K562 (cell line): Measurements from ENCODE around the gene CUTA. TPM values are rescaled to one million over a fixed set of nuclear protein-coding genes. Genes with fewer than 3 reads are reported as not detected.

Experiments used
- FOXK1 ChIP-seq: sonication (generic); formaldehyde crosslinking; IDR thresholded peaks from 2 replicates; pipeline ENCODE4 v1.8.0; 2022; ENCODE audit warnings: missing genetic modification reagents, mild to moderate bottlenecking, borderline replicate concordance
- HDAC8 ChIP-seq: fragments of 450-650 bp; IDR thresholded peaks from 2 replicates; pipeline ENCODE4 v1.6.1; 2016; ENCODE audit warnings: mild to moderate bottlenecking, missing genetic modification characterization, moderate library complexity, missing compliant biosample characterization
- MECOM ChIP-seq: fragments of 250-450 bp; sonication (Bioruptor Pico); IDR thresholded peaks from 2 replicates; pipeline ENCODE4 v1.8.0; 2022; ENCODE audit warnings: inconsistent platforms
- NONO ChIP-seq, 2 experiments: fragments of 200-400 bp in 1 of 2; fragments of 450-650 bp in 1 of 2; formaldehyde crosslinking in 1 of 2; IDR thresholded peaks; 2 replicates each; pipeline ENCODE4 v1.6.1; 2017; ENCODE audit warnings: low read depth in 2 of 2, mild to moderate bottlenecking in 2 of 2, moderate library complexity in 2 of 2, low read length in 1 of 2
- NR2F6 ChIP-seq: fragments of 450-650 bp; formaldehyde crosslinking; IDR thresholded peaks from 2 replicates; pipeline ENCODE4 v1.4.0; 2020; ENCODE audit warnings: mild to moderate bottlenecking
- SRF ChIP-seq, 2 experiments: fragments of 250-450, 450-650 bp in 1 of 2; sonication (Bioruptor Pico) in 1 of 2; sonication (generic) in 1 of 2; formaldehyde crosslinking; IDR thresholded peaks; 2 replicates each; pipeline versions ENCODE4 v1.5.0 to v1.5.1; 2020 to 2022; ENCODE audit warnings: mild to moderate bottlenecking in 1 of 2, missing genetic modification reagents in 1 of 2
- STAT6 ChIP-seq: sonication (generic); formaldehyde crosslinking; IDR thresholded peaks from 2 replicates; pipeline ENCODE4 v1.8.1; 2023; ENCODE audit warnings: mild to moderate bottlenecking, missing genetic modification reagents
- SUPT5H ChIP-seq: fragments of 450-650 bp; IDR thresholded peaks from 2 replicates; pipeline ENCODE4 v1.6.1; 2016
- ZC3H8 ChIP-seq: fragments of 450-650 bp; IDR thresholded peaks from 2 replicates; pipeline ENCODE4 v1.6.1; 2017
- ZNF224 ChIP-seq: sonication (generic); formaldehyde crosslinking; IDR thresholded peaks from 2 replicates; pipeline ENCODE4 v1.8.0; 2022; ENCODE audit warnings: mild to moderate bottlenecking, missing genetic modification reagents
- ZNF436 ChIP-seq: fragments of 250-450, 450-650 bp; sonication (Bioruptor Pico); formaldehyde crosslinking; IDR thresholded peaks from 2 replicates; pipeline ENCODE4 v1.7.0; 2020; ENCODE audit warnings: mild to moderate bottlenecking
- ZNF740 ChIP-seq, 3 experiments: fragments of 200-800 bp in 1 of 3; sonication (Bioruptor generic) in 1 of 3; sonication (generic) in 1 of 3; formaldehyde crosslinking in 1 of 3; IDR thresholded peaks; 2 replicates each; pipeline versions ENCODE4 v1.6.1 to v1.8.0; 2016 to 2022; ENCODE audit warnings: mild to moderate bottlenecking in 2 of 3, missing compliant biosample characterization in 2 of 3, missing genetic modification characterization in 2 of 3, missing genetic modification reagents in 1 of 3
- ZNF76 ChIP-seq: fragments of 250-450 bp; sonication (Bioruptor Pico); IDR thresholded peaks from 2 replicates; pipeline ENCODE4 v1.4.0; 2020; ENCODE audit warnings: mild to moderate bottlenecking, moderate library complexity, borderline replicate concordance
- ZNF79 ChIP-seq: fragments of 250-450 bp; sonication (Bioruptor Pico); IDR thresholded peaks from 2 replicates; pipeline ENCODE4 v1.4.0; 2020; ENCODE audit warnings: low read depth, mild to moderate bottlenecking, moderate library complexity
- polyA plus RNA-seq, 8 experiments: library from polyadenylated mRNA; depleted of rRNA in 4 of 8; stranded (reverse) in 5 of 8; unstranded in 3 of 8; fragments of >200 nt; fragmentation: Nextera tagmentation in 2 of 8; fragmentation: Illumina TruSeq in 1 of 8; extraction: Ambion mirVana in 2 of 8; extraction: Trizol in 1 of 8; gene quantifications; 2 replicates each; pipeline versions ENCODE4 v1.2.1 to v1.2.3, GENCODE V29; 2011 to 2014; ENCODE audit warnings: inconsistent platforms in 1 of 8, missing spikeins in 1 of 8
- total RNA-seq, 7 experiments: library from RNA; depleted of rRNA in 6 of 7; stranded (reverse); fragments of >200 nt in 6 of 7; fragmentation: Illumina TruSeq in 2 of 7; extraction: Trizol in 2 of 7; gene quantifications; 2 replicates each; pipeline versions ENCODE4 v1.2.1 to v1.2.3, GENCODE V29; 2011 to 2021; ENCODE audit warnings: low replicate concordance in 1 of 7
- TF ChIP-seq, protein P1 (sequence below): sonication (generic); formaldehyde crosslinking; IDR thresholded peaks from 2 replicates; pipeline ENCODE4 v1.8.0; 2022; ENCODE audit warnings: mild to moderate bottlenecking, missing genetic modification reagents, borderline replicate concordance
- TF ChIP-seq, protein P2 (sequence below): fragments of 250-450 bp; sonication (Bioruptor Pico); IDR thresholded peaks from 2 replicates; pipeline ENCODE4 v1.8.0; 2021; ENCODE audit warnings: moderate library complexity, mild to moderate bottlenecking, inconsistent platforms
- TF ChIP-seq, protein P3 (sequence below): fragments of 450-650 bp; IDR thresholded peaks from one replicate; pipeline ENCODE4 v1.6.1; 2018; ENCODE audit warnings: mild to moderate bottlenecking, moderate library complexity; ENCODE audit not compliant: partially characterized antibody

Gene CUTA
- total and polyA plus RNA-seq, 9 of the 15 experiments (the other 6 are each of a cell fraction or from before 2014, with no cell fraction given), result 166 to 682 (median 310) TPM

DNA sequence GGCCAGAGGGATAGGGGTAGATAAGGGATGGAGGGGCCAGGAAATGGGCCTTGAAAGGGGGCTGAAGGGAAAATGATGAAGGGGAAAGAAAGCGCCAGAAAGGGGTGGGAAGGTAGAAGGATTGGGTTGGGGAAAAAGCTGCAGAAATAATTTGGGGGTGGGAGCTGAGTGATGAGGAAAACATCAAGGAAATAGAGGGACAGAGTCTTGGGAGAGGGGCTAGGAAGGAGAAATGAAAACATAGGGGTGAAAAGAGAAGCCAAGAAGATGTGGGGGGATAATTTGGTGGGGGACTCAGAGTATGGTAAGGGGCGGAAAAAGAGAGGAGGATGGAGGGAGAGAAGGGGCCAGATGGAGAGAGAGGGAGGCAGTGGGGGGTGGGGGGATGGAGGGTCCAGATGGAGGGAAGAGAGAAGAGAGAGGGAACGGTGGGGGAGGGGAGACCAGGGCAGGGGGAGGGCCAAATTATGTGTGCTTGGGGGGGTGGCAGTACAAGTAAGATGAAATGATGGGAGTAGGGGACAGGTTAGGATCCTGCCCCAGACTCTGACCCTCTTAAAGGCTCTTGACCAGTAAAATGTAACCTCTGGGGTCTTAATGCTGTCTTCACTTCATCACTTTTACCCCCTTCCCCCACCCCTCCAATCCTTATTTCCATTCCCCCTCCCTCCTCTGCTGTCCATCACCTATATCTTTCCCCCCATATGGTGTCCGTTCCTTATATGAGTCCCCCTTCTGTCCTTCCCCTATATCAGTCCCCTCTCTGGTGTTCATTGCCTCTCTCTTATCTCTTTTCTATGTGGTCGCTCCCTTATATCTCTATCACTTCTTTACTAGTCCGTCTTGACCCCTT, 2.8 kb upstream of the CUTA start (continued):
- TF ChIP-seq ZNF436 (CRISPR knock-in tag), result no peak
- no peak for TF ChIP-seq MECOM (CRISPR knock-in tag)
- TF ChIP-seq ZC3H8, result no peak
- TF ChIP-seq SUPT5H, result no peak
- no peak for TF ChIP-seq HDAC8 (tag)
- no peak for TF ChIP-seq STAT6 (CRISPR knock-in tag)
- TF ChIP-seq FOXK1 (CRISPR knock-in tag), result no peak
- TF ChIP-seq, protein P1, sequence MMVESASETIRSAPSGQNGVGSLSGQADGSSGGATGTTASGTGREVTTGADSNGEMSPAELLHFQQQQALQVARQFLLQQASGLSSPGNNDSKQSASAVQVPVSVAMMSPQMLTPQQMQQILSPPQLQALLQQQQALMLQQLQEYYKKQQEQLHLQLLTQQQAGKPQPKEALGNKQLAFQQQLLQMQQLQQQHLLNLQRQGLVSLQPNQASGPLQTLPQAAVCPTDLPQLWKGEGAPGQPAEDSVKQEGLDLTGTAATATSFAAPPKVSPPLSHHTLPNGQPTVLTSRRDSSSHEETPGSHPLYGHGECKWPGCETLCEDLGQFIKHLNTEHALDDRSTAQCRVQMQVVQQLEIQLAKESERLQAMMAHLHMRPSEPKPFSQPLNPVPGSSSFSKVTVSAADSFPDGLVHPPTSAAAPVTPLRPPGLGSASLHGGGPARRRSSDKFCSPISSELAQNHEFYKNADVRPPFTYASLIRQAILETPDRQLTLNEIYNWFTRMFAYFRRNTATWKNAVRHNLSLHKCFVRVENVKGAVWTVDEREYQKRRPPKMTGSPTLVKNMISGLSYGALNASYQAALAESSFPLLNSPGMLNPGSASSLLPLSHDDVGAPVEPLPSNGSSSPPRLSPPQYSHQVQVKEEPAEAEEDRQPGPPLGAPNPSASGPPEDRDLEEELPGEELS (CRISPR knock-in tag), result no peak
- 0 out of 2 replicates have a peak, but pooled peaks have one; percentile 47 for TF ChIP-seq ZNF740 (CRISPR knock-in tag; IDR thresholded peaks at IDR 0.05)
- peak in 1 of 2 experiments; percentile 64; a peak in 1 of 4 replicates for TF ChIP-seq ZNF740 (tag; IDR thresholded peaks at IDR 0.05)
- no peak for TF ChIP-seq NONO (IDR thresholded peaks at IDR 0.05; ENCODE audit: low read depth in 2 of 2, low read length in 1 of 2)
- TF ChIP-seq, protein P2, sequence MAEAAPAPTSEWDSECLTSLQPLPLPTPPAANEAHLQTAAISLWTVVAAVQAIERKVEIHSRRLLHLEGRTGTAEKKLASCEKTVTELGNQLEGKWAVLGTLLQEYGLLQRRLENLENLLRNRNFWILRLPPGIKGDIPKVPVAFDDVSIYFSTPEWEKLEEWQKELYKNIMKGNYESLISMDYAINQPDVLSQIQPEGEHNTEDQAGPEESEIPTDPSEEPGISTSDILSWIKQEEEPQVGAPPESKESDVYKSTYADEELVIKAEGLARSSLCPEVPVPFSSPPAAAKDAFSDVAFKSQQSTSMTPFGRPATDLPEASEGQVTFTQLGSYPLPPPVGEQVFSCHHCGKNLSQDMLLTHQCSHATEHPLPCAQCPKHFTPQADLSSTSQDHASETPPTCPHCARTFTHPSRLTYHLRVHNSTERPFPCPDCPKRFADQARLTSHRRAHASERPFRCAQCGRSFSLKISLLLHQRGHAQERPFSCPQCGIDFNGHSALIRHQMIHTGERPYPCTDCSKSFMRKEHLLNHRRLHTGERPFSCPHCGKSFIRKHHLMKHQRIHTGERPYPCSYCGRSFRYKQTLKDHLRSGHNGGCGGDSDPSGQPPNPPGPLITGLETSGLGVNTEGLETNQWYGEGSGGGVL (CRISPR knock-in tag), result no peak
- TF ChIP-seq, protein P3, sequence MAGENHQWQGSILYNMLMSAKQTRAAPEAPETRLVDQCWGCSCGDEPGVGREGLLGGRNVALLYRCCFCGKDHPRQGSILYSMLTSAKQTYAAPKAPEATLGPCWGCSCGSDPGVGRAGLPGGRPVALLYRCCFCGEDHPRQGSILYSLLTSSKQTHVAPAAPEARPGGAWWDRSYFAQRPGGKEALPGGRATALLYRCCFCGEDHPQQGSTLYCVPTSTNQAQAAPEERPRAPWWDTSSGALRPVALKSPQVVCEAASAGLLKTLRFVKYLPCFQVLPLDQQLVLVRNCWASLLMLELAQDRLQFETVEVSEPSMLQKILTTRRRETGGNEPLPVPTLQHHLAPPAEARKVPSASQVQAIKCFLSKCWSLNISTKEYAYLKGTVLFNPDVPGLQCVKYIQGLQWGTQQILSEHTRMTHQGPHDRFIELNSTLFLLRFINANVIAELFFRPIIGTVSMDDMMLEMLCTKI, result no peak
- no peak for TF ChIP-seq ZNF76 (CRISPR knock-in tag)
- TF ChIP-seq ZNF224 (CRISPR knock-in tag), result no peak
- TF ChIP-seq NR2F6 (CRISPR knock-in tag), result no peak
- no peak for TF ChIP-seq ZNF79 (CRISPR knock-in tag)
- TF ChIP-seq SRF (CRISPR knock-in tag; IDR thresholded peaks at IDR 0.05), result no peak
